ENCODE measurements around the gene SH2D4B. TPM values are rescaled to one million over a fixed set of nuclear protein-coding genes. Genes with fewer than 3 reads are reported as not detected.
A peak's percentile ranks its signal among the peaks of the same experiment; 100 is the strongest.
"Not testable (repeated sequence)": the region's sequence is repeated elsewhere in the genome, so short reads cannot be mapped to it uniquely, and the experiment has no call there.

SH2D4B gene
- total RNA-seq, 3 donors from 2014 or later (not counting 1 experiment from before 2014, with no cell fraction given) = 0.19 to 0.30 (median 0.27) TPM

DNA sequence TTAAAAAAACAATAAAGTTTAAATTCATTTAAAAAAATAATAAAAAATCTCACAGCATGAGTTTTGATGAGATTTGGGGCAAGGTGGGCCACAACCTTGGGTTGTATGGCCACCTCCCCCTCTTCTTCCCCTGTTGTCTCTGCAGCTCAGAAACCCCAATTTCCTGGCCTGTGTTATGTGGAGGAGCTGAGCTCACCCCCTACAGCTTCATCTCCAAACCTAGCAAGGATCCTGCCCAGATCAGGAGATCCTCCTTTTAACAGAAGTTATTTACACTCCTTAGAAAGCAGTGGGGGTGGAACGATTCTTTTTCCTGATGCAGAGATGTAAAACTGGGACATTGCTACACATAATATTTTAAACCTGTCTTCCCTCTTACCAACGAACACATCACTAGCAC, 6.9 kb upstream of the SH2D4B start:
- WGBS (ENCODE audit: insufficient coverage) = 41% methylated on average over 2 of the region's 2 CpGs

DNA sequence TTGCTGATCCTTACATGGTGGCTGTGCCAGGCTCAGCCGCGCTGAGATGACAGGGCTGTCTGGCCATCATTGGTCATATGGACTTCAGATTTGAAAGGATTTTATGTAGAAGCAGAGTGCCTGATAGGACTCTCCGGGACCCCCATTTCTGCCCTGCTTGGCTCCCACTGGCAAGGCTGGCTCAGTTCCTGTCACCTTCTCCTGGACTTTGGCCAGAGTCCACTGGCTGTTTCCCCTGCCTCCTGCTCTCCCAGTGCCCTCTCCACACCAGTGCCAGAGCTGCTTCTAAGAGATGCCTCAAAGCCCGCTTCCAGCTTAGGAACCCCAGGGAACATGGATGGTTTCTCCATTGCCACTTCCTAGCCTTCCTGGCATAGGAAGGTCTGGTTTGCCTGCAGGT, 5.1 kb upstream of the SH2D4B start:
- intact Hi-C loops (cut with micrococcal nuclease) = no loop called here
- H3K27ac ChIP-seq (ENCODE audit: low read length) = no peak overlapping the region

More for the DNA sequence above, 6.9 kb upstream of the SH2D4B start:
- H3K27me3 ChIP-seq (ENCODE audit: control insufficient read depth, insufficient read depth, low read length) = no peaks in the 10 kb centered on the region
- intact Hi-C loops (cut with micrococcal nuclease) = no loop called here
- H3K4me3 Mint-ChIP-seq = peak overlapping the region; percentile 38
- no peaks in the 10 kb centered on the region for H3K27me3 Mint-ChIP-seq (ENCODE audit: low read depth in 2 of 2)
- peak overlapping the region; percentile 19 to 35 for H3K27ac Mint-ChIP-seq
- DNase-seq = peak in 1 of 2 donors; percentile 54
- peaks cover 45% of the 10 kb centered on the region for H3K4me1 ChIP-seq (ENCODE audit: control insufficient read depth, insufficient read depth, low read length)
- ATAC-seq = no peak
- H3K27ac ChIP-seq (ENCODE audit: low read length) = no peak overlapping the region
- H3K36me3 ChIP-seq (ENCODE audit: control insufficient read depth, insufficient read depth, low read length) = no peaks in the 10 kb centered on the region
- no peak overlapping the region for H3K4me3 ChIP-seq (ENCODE audit: low read length)
- no peaks in the 10 kb centered on the region for H3K9me3 Mint-ChIP-seq
- TF ChIP-seq, protein P1, sequence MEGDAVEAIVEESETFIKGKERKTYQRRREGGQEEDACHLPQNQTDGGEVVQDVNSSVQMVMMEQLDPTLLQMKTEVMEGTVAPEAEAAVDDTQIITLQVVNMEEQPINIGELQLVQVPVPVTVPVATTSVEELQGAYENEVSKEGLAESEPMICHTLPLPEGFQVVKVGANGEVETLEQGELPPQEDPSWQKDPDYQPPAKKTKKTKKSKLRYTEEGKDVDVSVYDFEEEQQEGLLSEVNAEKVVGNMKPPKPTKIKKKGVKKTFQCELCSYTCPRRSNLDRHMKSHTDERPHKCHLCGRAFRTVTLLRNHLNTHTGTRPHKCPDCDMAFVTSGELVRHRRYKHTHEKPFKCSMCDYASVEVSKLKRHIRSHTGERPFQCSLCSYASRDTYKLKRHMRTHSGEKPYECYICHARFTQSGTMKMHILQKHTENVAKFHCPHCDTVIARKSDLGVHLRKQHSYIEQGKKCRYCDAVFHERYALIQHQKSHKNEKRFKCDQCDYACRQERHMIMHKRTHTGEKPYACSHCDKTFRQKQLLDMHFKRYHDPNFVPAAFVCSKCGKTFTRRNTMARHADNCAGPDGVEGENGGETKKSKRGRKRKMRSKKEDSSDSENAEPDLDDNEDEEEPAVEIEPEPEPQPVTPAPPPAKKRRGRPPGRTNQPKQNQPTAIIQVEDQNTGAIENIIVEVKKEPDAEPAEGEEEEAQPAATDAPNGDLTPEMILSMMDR (IDR thresholded peaks at IDR 0.05) = no peak
- H3K36me3 Mint-ChIP-seq = no peaks in the 10 kb centered on the region
- peaks cover 41% of the 10 kb centered on the region in 2 donors for H3K4me1 Mint-ChIP-seq
- H3K9me3 ChIP-seq (ENCODE audit: control insufficient read depth, insufficient read depth, low read length) = no peaks in the 10 kb centered on the region

DNA sequence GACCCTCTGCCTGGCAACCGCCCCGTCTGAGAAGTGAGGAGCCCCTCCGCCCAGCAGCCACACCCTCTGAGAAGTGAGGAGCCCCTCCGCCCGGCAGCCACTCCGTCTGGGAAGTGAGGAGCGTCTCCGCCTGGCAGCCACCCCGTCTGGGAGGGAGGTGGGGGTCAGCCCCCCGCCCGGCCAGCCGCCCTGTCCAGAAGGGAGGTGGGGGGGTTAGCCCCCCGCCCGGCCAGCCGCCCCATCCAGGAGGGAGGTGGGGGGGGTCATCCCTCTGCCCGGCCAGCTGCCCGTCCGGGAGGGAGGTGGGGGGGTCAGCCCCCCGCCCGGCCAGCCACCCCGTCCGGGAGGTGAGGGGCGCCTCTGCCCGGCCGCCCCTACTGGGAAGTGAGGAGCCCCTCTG, 3.6 kb upstream of the SH2D4B start:
- H3K9me3 Mint-ChIP-seq; intact Hi-C loops (cut with micrococcal nuclease); H3K27ac Mint-ChIP-seq; DNase-seq; H3K4me3 ChIP-seq (ENCODE audit: low read length); H3K36me3 Mint-ChIP-seq; H3K9me3 ChIP-seq (ENCODE audit: control insufficient read depth, insufficient read depth, low read length); ATAC-seq; H3K27ac ChIP-seq (ENCODE audit: low read length); H3K27me3 Mint-ChIP-seq (ENCODE audit: low read depth in 2 of 2); H3K36me3 ChIP-seq (ENCODE audit: control insufficient read depth, insufficient read depth, low read length); H3K27me3 ChIP-seq (ENCODE audit: control insufficient read depth, insufficient read depth, low read length); H3K4me3 Mint-ChIP-seq: not testable (repeated sequence)
- peaks cover 30% of the 10 kb centered on the region for H3K4me1 ChIP-seq (ENCODE audit: control insufficient read depth, insufficient read depth, low read length)
- no CpG with 5 or more reads among the region's 25 CpGs for WGBS (ENCODE audit: insufficient coverage)
- H3K4me1 Mint-ChIP-seq = peaks cover 34 to 36% of the 10 kb centered on the region in 2 donors

More for the DNA sequence above, 5.1 kb upstream of the SH2D4B start:
- no peaks in the 10 kb centered on the region for H3K27me3 Mint-ChIP-seq (ENCODE audit: low read depth in 2 of 2)
- Histone ChIP-seq H3K36me3 (ENCODE audit: control insufficient read depth, insufficient read depth, low read length) (no peaks in the 10 kb centered on the region), H3K9me3 (ENCODE audit: control insufficient read depth, insufficient read depth, low read length) (no peaks in the 10 kb centered on the region), H3K27me3 (ENCODE audit: control insufficient read depth, insufficient read depth, low read length) (no peaks in the 10 kb centered on the region), H3K4me1 (ENCODE audit: control insufficient read depth, insufficient read depth, low read length) (peaks cover 44% of the 10 kb centered on the region), H3K4me3 (ENCODE audit: low read length) (no peak overlapping the region)
- TF ChIP-seq, protein P1 (IDR thresholded peaks at IDR 0.05) = no peak
- DNase-seq (no peak), ATAC-seq (no peak)
- H3K27ac Mint-ChIP-seq = peak overlapping the region; percentile 21 to 24
- H3K4me1 Mint-ChIP-seq = peaks cover 37 to 38% of the 10 kb centered on the region in 2 donors
- 98% methylated on average over 4 of the region's 4 CpGs for WGBS (ENCODE audit: insufficient coverage)
- H3K36me3 Mint-ChIP-seq = no peaks in the 10 kb centered on the region
- no peaks in the 10 kb centered on the region for H3K9me3 Mint-ChIP-seq
- no peak overlapping the region for H3K4me3 Mint-ChIP-seq

DNA sequence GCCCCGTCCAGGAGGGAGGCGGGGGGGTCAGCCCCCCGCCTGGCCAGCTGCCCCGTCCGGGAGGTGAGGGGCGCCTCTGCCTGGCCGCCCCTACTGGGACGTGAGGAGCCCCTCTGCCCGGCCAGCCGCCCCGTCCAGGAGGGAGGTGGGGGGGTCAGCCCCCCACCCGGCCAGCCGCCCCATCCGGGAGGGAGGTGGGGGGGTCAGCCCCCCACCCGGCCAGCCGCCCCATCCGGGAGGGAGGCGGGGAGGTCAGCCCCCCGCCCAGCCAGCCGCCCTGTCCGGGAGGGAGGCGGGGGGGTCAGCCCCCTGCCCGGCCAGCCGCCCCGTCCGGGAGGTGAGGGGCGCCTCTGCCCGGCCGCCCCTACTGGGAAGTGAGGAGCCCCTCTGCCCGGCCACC, 3.1 kb upstream of the SH2D4B start:
- intact Hi-C loops (cut with micrococcal nuclease); H3K9me3 ChIP-seq (ENCODE audit: control insufficient read depth, insufficient read depth, low read length); H3K36me3 Mint-ChIP-seq; DNase-seq; H3K27me3 ChIP-seq (ENCODE audit: control insufficient read depth, insufficient read depth, low read length); ATAC-seq; H3K27me3 Mint-ChIP-seq (ENCODE audit: low read depth in 2 of 2); H3K9me3 Mint-ChIP-seq; H3K27ac ChIP-seq (ENCODE audit: low read length); H3K4me3 ChIP-seq (ENCODE audit: low read length); H3K4me3 Mint-ChIP-seq; H3K36me3 ChIP-seq (ENCODE audit: control insufficient read depth, insufficient read depth, low read length); H3K27ac Mint-ChIP-seq: not testable (repeated sequence)
- 86% methylated on average over 5 of the region's 30 CpGs for WGBS (ENCODE audit: insufficient coverage)
- H3K4me1 Mint-ChIP-seq = peaks cover 28 to 30% of the 10 kb centered on the region in 2 donors
- peaks cover 25% of the 10 kb centered on the region for H3K4me1 ChIP-seq (ENCODE audit: control insufficient read depth, insufficient read depth, low read length)
